ENCODE results near the gene SLC6A8.
"Not testable (repeated sequence)": the region's sequence is repeated elsewhere in the genome, so short reads cannot be mapped to it uniquely, and the experiment has no call there.

DNA sequence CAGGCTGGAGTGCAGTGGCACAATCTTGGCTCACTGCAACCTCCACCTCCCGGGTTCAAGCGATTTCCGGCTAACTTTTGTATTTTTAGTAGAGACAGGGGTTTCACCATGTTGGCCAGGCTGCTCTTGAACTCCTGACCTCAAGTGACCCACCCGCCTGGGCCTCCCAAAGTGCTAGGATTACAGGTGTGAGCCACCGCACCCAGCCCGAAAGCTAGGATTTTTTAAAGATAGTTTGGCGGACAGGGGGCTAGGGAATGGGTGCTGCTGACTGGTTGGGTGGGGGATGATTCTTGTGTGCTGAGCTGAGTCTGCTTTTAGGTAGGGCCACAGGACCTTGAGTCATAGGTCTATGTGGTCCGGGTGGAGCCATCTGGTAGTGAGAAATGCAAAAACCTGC, 4.2 kb upstream of the SLC6A8 start:
- TF ChIP-seq, protein P1, sequence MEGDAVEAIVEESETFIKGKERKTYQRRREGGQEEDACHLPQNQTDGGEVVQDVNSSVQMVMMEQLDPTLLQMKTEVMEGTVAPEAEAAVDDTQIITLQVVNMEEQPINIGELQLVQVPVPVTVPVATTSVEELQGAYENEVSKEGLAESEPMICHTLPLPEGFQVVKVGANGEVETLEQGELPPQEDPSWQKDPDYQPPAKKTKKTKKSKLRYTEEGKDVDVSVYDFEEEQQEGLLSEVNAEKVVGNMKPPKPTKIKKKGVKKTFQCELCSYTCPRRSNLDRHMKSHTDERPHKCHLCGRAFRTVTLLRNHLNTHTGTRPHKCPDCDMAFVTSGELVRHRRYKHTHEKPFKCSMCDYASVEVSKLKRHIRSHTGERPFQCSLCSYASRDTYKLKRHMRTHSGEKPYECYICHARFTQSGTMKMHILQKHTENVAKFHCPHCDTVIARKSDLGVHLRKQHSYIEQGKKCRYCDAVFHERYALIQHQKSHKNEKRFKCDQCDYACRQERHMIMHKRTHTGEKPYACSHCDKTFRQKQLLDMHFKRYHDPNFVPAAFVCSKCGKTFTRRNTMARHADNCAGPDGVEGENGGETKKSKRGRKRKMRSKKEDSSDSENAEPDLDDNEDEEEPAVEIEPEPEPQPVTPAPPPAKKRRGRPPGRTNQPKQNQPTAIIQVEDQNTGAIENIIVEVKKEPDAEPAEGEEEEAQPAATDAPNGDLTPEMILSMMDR (IDR thresholded peaks at IDR 0.05): not testable (repeated sequence)
- not testable (repeated sequence) for TF ChIP-seq EZH2 (IDR thresholded peaks at IDR 0.05)

All from neural progenitor cell (in vitro differentiated cells).